ENCODE results near the gene CYP2C8. TPM values are rescaled to one million over a fixed set of nuclear protein-coding genes. Genes with fewer than 3 reads are reported as not detected.

Gene CYP2C8
- total RNA-seq, 2 experiments from 2014 or later: 0.38 TPM; not detected in 1

- Mint-ChIP-seq H3K9me3 (no peaks in the 10 kb centered on the region), H3K27me3 (no peaks in the 10 kb centered on the region), H3K36me3 (ENCODE audit: low read depth) (no peaks in the 10 kb centered on the region), H3K4me3 (no peak overlapping the region), H3K27ac (no peak overlapping the region), H3K4me1 (ENCODE audit: low read depth) (no peaks in the 10 kb centered on the region)
- no peak for TF ChIP-seq CTCF (IDR thresholded peaks at IDR 0.05)
- CTCF ChIA-PET: no interaction called here
- DNase-seq (no peak), ATAC-seq (no peak)
- intact Hi-C loops (cut with micrococcal nuclease): no loop called here
- POLR2A ChIA-PET: no interaction called here
These were observed 42.8 kb downstream of the CYP2C8 start for GRCh38 chr10:95026461-95026860.

- no peaks in the 10 kb centered on the region for H3K4me1 Mint-ChIP-seq (ENCODE audit: low read depth)
- H3K27me3 Mint-ChIP-seq: no peaks in the 10 kb centered on the region
- DNase-seq (no peak), ATAC-seq (no peak)
- peaks cover 5% of the 10 kb centered on the region for H3K9me3 Mint-ChIP-seq
- no peaks in the 10 kb centered on the region for H3K36me3 Mint-ChIP-seq (ENCODE audit: low read depth)
- POLR2A ChIA-PET: no interaction called here
- CTCF ChIA-PET: no interaction called here
- no peak overlapping the region for H3K4me3 Mint-ChIP-seq
- no peak overlapping the region for H3K27ac Mint-ChIP-seq
- TF ChIP-seq CTCF (IDR thresholded peaks at IDR 0.05): no peak
- intact Hi-C loops (cut with micrococcal nuclease): no loop called here
These were observed 71.5 kb downstream of the CYP2C8 start for GRCh38 chr10:94997741-94998174.

GRCh38 chr10:94992811-94993210, 76.5 kb downstream of the CYP2C8 start:
- ChIA-PET POLR2A (no interaction called here), CTCF (no interaction called here)
- Mint-ChIP-seq H3K4me1 (ENCODE audit: low read depth) (no peaks in the 10 kb centered on the region), H3K27ac (no peak overlapping the region), H3K9me3 (peaks cover 23% of the 10 kb centered on the region), H3K27me3 (no peaks in the 10 kb centered on the region), H3K36me3 (ENCODE audit: low read depth) (no peaks in the 10 kb centered on the region), H3K4me3 (no peak overlapping the region)
- DNase-seq (no peak), ATAC-seq (no peak)
- no peak for TF ChIP-seq CTCF (IDR thresholded peaks at IDR 0.05)
- intact Hi-C loops (cut with micrococcal nuclease): no loop called here

GRCh38 chr10:94991243-94991888, 77.9 kb downstream of the CYP2C8 start:
- TF ChIP-seq CTCF (IDR thresholded peaks at IDR 0.05): no peak

GRCh38 chr10:94989192-94989591, 80.1 kb downstream of the CYP2C8 start:
- ChIA-PET POLR2A (no interaction called here), CTCF (no interaction called here)
- H3K27me3 Mint-ChIP-seq: no peaks in the 10 kb centered on the region
- no peaks in the 10 kb centered on the region for H3K36me3 Mint-ChIP-seq (ENCODE audit: low read depth)
- H3K9me3 Mint-ChIP-seq: peaks cover 23% of the 10 kb centered on the region
- DNase-seq (no peak), ATAC-seq (no peak)
- no peak for TF ChIP-seq CTCF (IDR thresholded peaks at IDR 0.05)
- no peak overlapping the region for H3K27ac Mint-ChIP-seq
- H3K4me1 Mint-ChIP-seq (ENCODE audit: low read depth): no peaks in the 10 kb centered on the region
- intact Hi-C loops (cut with micrococcal nuclease): no loop called here
- H3K4me3 Mint-ChIP-seq: no peak overlapping the region

More at GRCh38 chr10:94991243-94991888, 77.9 kb downstream of the CYP2C8 start:
- ChIA-PET CTCF (no interaction called here), POLR2A (no interaction called here)
- ATAC-seq (no peak), DNase-seq (no peak)
- Mint-ChIP-seq H3K4me1 (ENCODE audit: low read depth) (no peaks in the 10 kb centered on the region), H3K36me3 (ENCODE audit: low read depth) (no peaks in the 10 kb centered on the region), H3K4me3 (no peak overlapping the region), H3K27ac (no peak overlapping the region), H3K27me3 (no peaks in the 10 kb centered on the region), H3K9me3 (peaks cover 23% of the 10 kb centered on the region)
- intact Hi-C loops (cut with micrococcal nuclease): no loop called here

Other genes with a start within 250 kb of the CYP2C8 start
- gene CYP2C9, start 130.8 kb downstream of the CYP2C8 start, total RNA-seq: not detected
- not detected for gene ACSM6, start 124.7 kb upstream of the CYP2C8 start, total RNA-seq
- gene PDLIM1, start 221.5 kb upstream of the CYP2C8 start, total RNA-seq: 1 to 10 TPM in 1 of 2 experiments, under 1 TPM in 1; 0.74 to 1.1 TPM